PC-9 (cell line): ENCODE measurements around the gene LMX1B.

Experiments used
- CTCF ChIP-seq: fragments of 200-600 bp; sonication (generic); conservative IDR thresholded peaks from 2 replicates; pipeline ENCODE4 v1.6.1; 2017; ENCODE audit warnings: mixed run types, antibody characterized with exemption, mild to moderate bottlenecking, moderate library complexity
- EZH2 ChIP-seq: fragments of 200-600 bp; sonication (generic); IDR thresholded peaks from 2 replicates; pipeline ENCODE4 v1.8.0; 2017; ENCODE audit warnings: antibody characterized with exemption, low read depth

GRCh38 chr9:126696401-126697145 lies 82.8 kb downstream of the LMX1B start:
- TF ChIP-seq CTCF, result no peak
- no peak for TF ChIP-seq EZH2
